ENCODE data around the gene ASTN2. TPM values are rescaled to one million over a fixed set of nuclear protein-coding genes. Genes with fewer than 3 reads are reported as not detected.

ASTN2 gene
- total and polyA plus RNA-seq, 2 donors (not counting 3 experiments of a cell fraction or from before 2014, with no cell fraction given): 1.0 to 1.9 TPM

DNA sequence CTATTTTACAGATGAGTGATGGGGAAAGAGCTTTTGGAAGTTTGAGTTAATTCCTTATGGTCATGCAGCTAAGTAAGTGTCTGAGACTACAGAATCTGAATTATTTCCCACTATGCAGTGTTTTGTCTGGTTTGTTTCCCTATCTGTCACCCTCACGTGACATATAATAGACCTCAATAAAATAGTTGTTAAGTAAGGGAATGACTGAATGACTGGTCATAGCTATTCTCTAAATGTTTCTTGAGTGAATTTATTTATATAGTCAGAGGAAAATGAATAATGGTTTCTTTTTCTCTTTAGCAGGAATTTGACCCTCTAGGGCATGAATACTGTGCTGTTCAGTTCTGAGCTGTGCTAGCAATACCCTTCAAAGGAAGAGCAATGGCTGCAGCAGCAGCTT is 717.5 kb downstream of the ASTN2 start:
- H2AFZ ChIP-seq (ENCODE audit: low read depth, low read length): no peak overlapping the region
- peaks cover 2% of the 10 kb centered on the region for H4K20me1 ChIP-seq (replicated peaks; ENCODE audit: control insufficient read depth, extremely low read depth, insufficient read depth, low read length)
- H3K4me3 ChIP-seq (replicated peaks in 1 of 3; ENCODE audit: insufficient read depth in 1 of 3, low read depth in 1 of 3, low read length in 3 of 3): no peak overlapping the region
- no peak overlapping the region for H3K27ac ChIP-seq (ENCODE audit: insufficient read depth, low read depth, low read length)
- no peak for FAIRE-seq
- peaks cover 9 to 24% of the 10 kb centered on the region in 2 experiments for H3K36me3 ChIP-seq (ENCODE audit: control insufficient read depth in 2 of 2, extremely low read depth in 1 of 2, insufficient read depth in 2 of 2, low read length in 2 of 2)
- no peak for TF ChIP-seq POLR2AphosphoS5 (IDR thresholded peaks at IDR 0.05; ENCODE audit: insufficient read depth, low read depth, low read length)
- TF ChIP-seq POLR2A (IDR thresholded peaks at IDR 0.05; ENCODE audit: low read depth, low read length): no peak
- TF ChIP-seq, protein P1, sequence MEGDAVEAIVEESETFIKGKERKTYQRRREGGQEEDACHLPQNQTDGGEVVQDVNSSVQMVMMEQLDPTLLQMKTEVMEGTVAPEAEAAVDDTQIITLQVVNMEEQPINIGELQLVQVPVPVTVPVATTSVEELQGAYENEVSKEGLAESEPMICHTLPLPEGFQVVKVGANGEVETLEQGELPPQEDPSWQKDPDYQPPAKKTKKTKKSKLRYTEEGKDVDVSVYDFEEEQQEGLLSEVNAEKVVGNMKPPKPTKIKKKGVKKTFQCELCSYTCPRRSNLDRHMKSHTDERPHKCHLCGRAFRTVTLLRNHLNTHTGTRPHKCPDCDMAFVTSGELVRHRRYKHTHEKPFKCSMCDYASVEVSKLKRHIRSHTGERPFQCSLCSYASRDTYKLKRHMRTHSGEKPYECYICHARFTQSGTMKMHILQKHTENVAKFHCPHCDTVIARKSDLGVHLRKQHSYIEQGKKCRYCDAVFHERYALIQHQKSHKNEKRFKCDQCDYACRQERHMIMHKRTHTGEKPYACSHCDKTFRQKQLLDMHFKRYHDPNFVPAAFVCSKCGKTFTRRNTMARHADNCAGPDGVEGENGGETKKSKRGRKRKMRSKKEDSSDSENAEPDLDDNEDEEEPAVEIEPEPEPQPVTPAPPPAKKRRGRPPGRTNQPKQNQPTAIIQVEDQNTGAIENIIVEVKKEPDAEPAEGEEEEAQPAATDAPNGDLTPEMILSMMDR (IDR thresholded peaks at IDR 0.05; ENCODE audit: extremely low read depth in 1 of 2, insufficient read depth in 1 of 2, low read depth in 1 of 2, low read length in 2 of 2): no peak
- no peak for TF ChIP-seq FOS (IDR thresholded peaks at IDR 0.05; ENCODE audit: borderline replicate concordance, insufficient read depth, low read length)
- no peak for TF ChIP-seq MYC (IDR thresholded peaks at IDR 0.05; ENCODE audit: low read depth, low read length)
- CTCF ChIA-PET: interaction anchor here (0.8 to 3.4 kb wide), 3 partner anchors 11 to 40 kb away, joined by 3 to 14 read pairs (median 3); partner anchors contain the start of gene TRIM32
- peaks cover 31% of the 10 kb centered on the region for H3K79me2 ChIP-seq (ENCODE audit: control insufficient read depth, insufficient read depth, low read length)
- H3K27me3 ChIP-seq (ENCODE audit: control insufficient read depth in 2 of 2, insufficient read depth in 2 of 2, low read length in 2 of 2): no peaks in the 10 kb centered on the region
- H3K4me2 ChIP-seq (ENCODE audit: insufficient read depth, low read length): no peak overlapping the region
- H3K9me3 ChIP-seq (replicated peaks; ENCODE audit: control insufficient read depth, insufficient read depth, low read length): no peaks in the 10 kb centered on the region
- BruUV-seq (replicated peaks): no TSS peak
- dilution Hi-C loops (cut with MboI; ENCODE audit: extremely low pct_ligation_motif_present, low sequenced_read_pairs) (no loop called here), intact Hi-C loops (cut with micrococcal nuclease) (no loop called here)
- no peak for DNase-seq (ENCODE audit: low read depth, low spot score)
- POLR2A ChIA-PET: no interaction called here
- H3K9me1 ChIP-seq (replicated peaks; ENCODE audit: control insufficient read depth, extremely low read depth, insufficient read depth, low read length): peaks cover 4% of the 10 kb centered on the region
- H3K9ac ChIP-seq (replicated peaks; ENCODE audit: extremely low read depth, insufficient read depth, low read length): no peak overlapping the region
- H3K4me1 ChIP-seq (ENCODE audit: control insufficient read depth, extremely low read depth, insufficient read depth, low read length): no peaks in the 10 kb centered on the region

DNA sequence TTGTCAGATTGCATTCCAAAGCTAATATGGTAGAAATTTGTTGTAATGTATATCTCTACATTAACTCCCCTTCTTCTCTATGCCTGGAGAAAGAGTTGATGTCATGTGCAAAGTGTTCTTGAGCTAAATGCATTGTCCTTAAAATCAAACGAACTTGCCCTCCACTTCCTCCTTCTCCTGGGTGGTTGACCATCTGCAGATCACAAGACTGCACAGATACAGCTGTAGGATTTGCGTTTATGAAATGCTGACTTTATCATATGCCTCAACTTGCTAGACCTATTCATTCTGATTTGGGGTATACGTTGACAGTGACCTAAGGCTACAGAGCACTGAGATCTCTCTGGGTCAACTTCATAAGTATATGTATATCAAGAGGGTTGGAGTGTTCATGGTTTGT is 719.4 kb downstream of the ASTN2 start:
- H3K4me1 ChIP-seq (ENCODE audit: control insufficient read depth, extremely low read depth, insufficient read depth, low read length): no peaks in the 10 kb centered on the region
- CTCF ChIA-PET: interaction anchor here (1.0 kb wide), 1 partner anchor 9 kb away, joined by 4 read pairs; no protein-coding TSS in a partner anchor
- peaks cover 43% of the 10 kb centered on the region for H3K79me2 ChIP-seq (ENCODE audit: control insufficient read depth, insufficient read depth, low read length)
- no peak overlapping the region for H2AFZ ChIP-seq (ENCODE audit: low read depth, low read length)
- no peak for FAIRE-seq
- H3K4me3 ChIP-seq (replicated peaks in 1 of 3; ENCODE audit: insufficient read depth in 1 of 3, low read depth in 1 of 3, low read length in 3 of 3): no peak overlapping the region
- no peak for TF ChIP-seq GATA2 (IDR thresholded peaks at IDR 0.05; ENCODE audit: insufficient read depth, insufficient read length, low read depth, low read length)
- TF ChIP-seq, protein P2, sequence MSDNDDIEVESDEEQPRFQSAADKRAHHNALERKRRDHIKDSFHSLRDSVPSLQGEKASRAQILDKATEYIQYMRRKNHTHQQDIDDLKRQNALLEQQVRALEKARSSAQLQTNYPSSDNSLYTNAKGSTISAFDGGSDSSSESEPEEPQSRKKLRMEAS (IDR thresholded peaks at IDR 0.05; ENCODE audit: insufficient read depth, insufficient read length): no peak
- TF ChIP-seq POLR2AphosphoS5 (IDR thresholded peaks at IDR 0.05; ENCODE audit: insufficient read depth, low read depth, low read length): no peak
- TF ChIP-seq FOS (IDR thresholded peaks at IDR 0.05; ENCODE audit: borderline replicate concordance, insufficient read depth, low read length): no peak
- TF ChIP-seq JUN (IDR thresholded peaks at IDR 0.05; ENCODE audit: borderline replicate concordance, insufficient read depth, insufficient read length, low read depth): no peak
- no peak for TF ChIP-seq POLR2A (IDR thresholded peaks at IDR 0.05; ENCODE audit: low read depth, low read length)
- TF ChIP-seq, protein P1 (IDR thresholded peaks at IDR 0.05; ENCODE audit: extremely low read depth in 1 of 2, insufficient read depth in 1 of 2, low read depth in 1 of 2, low read length in 2 of 2): no peak
- TF ChIP-seq MYC (IDR thresholded peaks at IDR 0.05; ENCODE audit: low read depth, low read length): no peak
- no peak for TF ChIP-seq EZH2 (IDR thresholded peaks at IDR 0.05; ENCODE audit: borderline replicate concordance, low read depth, low read length, severe bottlenecking)
- H3K9ac ChIP-seq (replicated peaks; ENCODE audit: extremely low read depth, insufficient read depth, low read length): no peak overlapping the region
- H3K4me2 ChIP-seq (ENCODE audit: insufficient read depth, low read length): no peak overlapping the region
- H3K27me3 ChIP-seq (ENCODE audit: control insufficient read depth in 2 of 2, insufficient read depth in 2 of 2, low read length in 2 of 2): no peaks in the 10 kb centered on the region
- DNase-seq (ENCODE audit: low read depth, low spot score): no peak
- dilution Hi-C loops (cut with MboI; ENCODE audit: extremely low pct_ligation_motif_present, low sequenced_read_pairs): no loop called here
- H3K36me3 ChIP-seq (ENCODE audit: control insufficient read depth in 2 of 2, extremely low read depth in 1 of 2, insufficient read depth in 2 of 2, low read length in 2 of 2): peaks cover 9 to 24% of the 10 kb centered on the region in 2 experiments
- POLR2A ChIA-PET: no interaction called here
- no TSS peak for BruUV-seq (replicated peaks)
- peaks cover 4% of the 10 kb centered on the region for H3K9me1 ChIP-seq (replicated peaks; ENCODE audit: control insufficient read depth, extremely low read depth, insufficient read depth, low read length)
- intact Hi-C loops (cut with micrococcal nuclease): no loop called here
- H3K27ac ChIP-seq (ENCODE audit: insufficient read depth, low read depth, low read length): no peak overlapping the region
- no peaks in the 10 kb centered on the region for H3K9me3 ChIP-seq (replicated peaks; ENCODE audit: control insufficient read depth, insufficient read depth, low read length)
- H4K20me1 ChIP-seq (replicated peaks; ENCODE audit: control insufficient read depth, extremely low read depth, insufficient read depth, low read length): peaks cover 2% of the 10 kb centered on the region

All from endothelial cell of umbilical vein (primary cell).